ENCODE measurements around the gene SKI. TPM values are rescaled to one million over a fixed set of nuclear protein-coding genes. Genes with fewer than 3 reads are reported as not detected.

The SKI gene
- total RNA-seq, 6 donors from 2014 or later = 57.3 to 108 (median 96.9) TPM

- ATAC-seq (ENCODE audit: low FRiP score in 2 of 2) = no peak
- DNase-seq = no peak
- Histone ChIP-seq H3K27ac (no peak overlapping the region), H3K27me3 (no peaks in the 10 kb centered on the region), H3K36me3 (no peaks in the 10 kb centered on the region), H3K9me3 (no peaks in the 10 kb centered on the region), H3K4me3 (no peak overlapping the region), H3K4me1 (no peaks in the 10 kb centered on the region)
- WGBS, 2 donors = 79 to 80% methylated on average over 5 to 8 of the region's 11 CpGs
- TF ChIP-seq POLR2A (IDR thresholded peaks at IDR 0.05) (no peak), EP300 (IDR thresholded peaks at IDR 0.05) (no peak), POLR2AphosphoS5 (IDR thresholded peaks at IDR 0.05) (no peak)
- TF ChIP-seq, protein P1, sequence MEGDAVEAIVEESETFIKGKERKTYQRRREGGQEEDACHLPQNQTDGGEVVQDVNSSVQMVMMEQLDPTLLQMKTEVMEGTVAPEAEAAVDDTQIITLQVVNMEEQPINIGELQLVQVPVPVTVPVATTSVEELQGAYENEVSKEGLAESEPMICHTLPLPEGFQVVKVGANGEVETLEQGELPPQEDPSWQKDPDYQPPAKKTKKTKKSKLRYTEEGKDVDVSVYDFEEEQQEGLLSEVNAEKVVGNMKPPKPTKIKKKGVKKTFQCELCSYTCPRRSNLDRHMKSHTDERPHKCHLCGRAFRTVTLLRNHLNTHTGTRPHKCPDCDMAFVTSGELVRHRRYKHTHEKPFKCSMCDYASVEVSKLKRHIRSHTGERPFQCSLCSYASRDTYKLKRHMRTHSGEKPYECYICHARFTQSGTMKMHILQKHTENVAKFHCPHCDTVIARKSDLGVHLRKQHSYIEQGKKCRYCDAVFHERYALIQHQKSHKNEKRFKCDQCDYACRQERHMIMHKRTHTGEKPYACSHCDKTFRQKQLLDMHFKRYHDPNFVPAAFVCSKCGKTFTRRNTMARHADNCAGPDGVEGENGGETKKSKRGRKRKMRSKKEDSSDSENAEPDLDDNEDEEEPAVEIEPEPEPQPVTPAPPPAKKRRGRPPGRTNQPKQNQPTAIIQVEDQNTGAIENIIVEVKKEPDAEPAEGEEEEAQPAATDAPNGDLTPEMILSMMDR (IDR thresholded peaks at IDR 0.05) = no peak
Measured at GRCh38 chr1:2352341-2352896, 124.3 kb downstream of the SKI start.

DNA sequence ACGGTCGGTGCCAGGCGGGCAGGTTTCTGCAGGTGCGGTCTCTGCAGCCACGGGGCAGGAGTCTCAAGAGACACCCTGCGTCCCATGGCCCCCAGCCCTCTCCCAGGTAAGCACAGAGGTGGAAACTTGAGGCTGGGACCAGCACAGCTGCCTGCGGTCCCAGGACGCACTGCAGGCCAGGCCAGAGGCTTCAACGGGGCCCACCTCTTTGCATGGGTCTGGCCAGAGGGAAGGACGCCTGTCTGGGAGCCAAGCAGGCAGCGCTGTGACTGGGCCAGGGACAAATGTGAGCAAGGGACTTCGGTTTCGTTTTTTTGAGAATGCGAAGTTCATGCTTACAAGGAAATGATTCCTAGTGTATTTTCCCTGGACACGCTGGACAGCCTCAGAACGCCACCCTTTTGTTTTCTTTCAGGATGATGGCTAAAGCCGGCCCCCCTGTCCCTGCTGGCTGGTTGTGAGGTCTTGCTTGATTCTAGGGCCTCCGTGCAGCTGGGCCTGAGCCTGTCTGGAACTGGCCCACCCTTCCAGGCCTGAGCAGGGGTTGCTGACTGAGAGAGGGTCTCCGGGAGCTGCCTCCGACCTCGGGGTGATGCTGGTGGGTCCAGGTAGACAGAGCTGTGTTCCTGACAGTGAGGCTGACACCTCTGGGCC is 124.9 kb downstream of the SKI start:
- TF ChIP-seq POLR2AphosphoS5 (IDR thresholded peaks at IDR 0.05) (no peak), EP300 (IDR thresholded peaks at IDR 0.05) (no peak), POLR2A (IDR thresholded peaks at IDR 0.05) (no peak)
- TF ChIP-seq, protein P1 (IDR thresholded peaks at IDR 0.05) = no peak
- Histone ChIP-seq H3K9me3 (no peaks in the 10 kb centered on the region), H3K36me3 (no peaks in the 10 kb centered on the region), H3K27ac (no peak overlapping the region), H3K4me3 (no peak overlapping the region), H3K27me3 (no peaks in the 10 kb centered on the region), H3K4me1 (no peaks in the 10 kb centered on the region)
- WGBS, 2 donors = 85 to 88% methylated on average over 8 to 21 of the region's 21 CpGs
- DNase-seq (peak in 1 of 2 donors; percentile 68), ATAC-seq (ENCODE audit: low FRiP score in 2 of 2) (no peak)

GRCh38 chr1:2353551-2354438 is 125.7 kb downstream of the SKI start:
- no peak for TF ChIP-seq EP300 (IDR thresholded peaks at IDR 0.05)
- no peak for TF ChIP-seq POLR2A (IDR thresholded peaks at IDR 0.05)
- TF ChIP-seq POLR2AphosphoS5 (IDR thresholded peaks at IDR 0.05) = no peak
- TF ChIP-seq, protein P1 (IDR thresholded peaks at IDR 0.05) = no peak
- DNase-seq (no peak), ATAC-seq (ENCODE audit: low FRiP score in 2 of 2) (no peak)
- no peak overlapping the region for H3K27ac ChIP-seq
- no peaks in the 10 kb centered on the region for H3K36me3 ChIP-seq
- no peak overlapping the region for H3K4me3 ChIP-seq
- no peaks in the 10 kb centered on the region for H3K9me3 ChIP-seq
- H3K27me3 ChIP-seq = no peaks in the 10 kb centered on the region
- WGBS, 2 donors = 79 to 82% methylated on average over 23 to 27 of the region's 28 CpGs
- no peaks in the 10 kb centered on the region for H3K4me1 ChIP-seq

GRCh38 chr1:2354511-2355372 is 126.6 kb downstream of the SKI start:
- peak in 1 of 2 donors; percentile 81 for DNase-seq

More at GRCh38 chr1:2354511-2355372, 126.6 kb downstream of the SKI start:
- no peak overlapping the region for H3K27ac ChIP-seq
- TF ChIP-seq POLR2AphosphoS5 (IDR thresholded peaks at IDR 0.05) (no peak), EP300 (IDR thresholded peaks at IDR 0.05) (no peak)
- TF ChIP-seq, protein P1 (IDR thresholded peaks at IDR 0.05) = no peak
- no peaks in the 10 kb centered on the region for H3K9me3 ChIP-seq
- H3K36me3 ChIP-seq = no peaks in the 10 kb centered on the region
- ATAC-seq (ENCODE audit: low FRiP score in 2 of 2) = no peak
- H3K4me3 ChIP-seq = no peak overlapping the region
- WGBS, 2 donors = 82 to 88% methylated on average over 17 to 32 of the region's 38 CpGs
- no peaks in the 10 kb centered on the region for H3K4me1 ChIP-seq
- H3K27me3 ChIP-seq = no peaks in the 10 kb centered on the region

All from upper lobe of left lung (tissue), 6 donors.